SK-N-SH treated with all-trans-retinoic acid at 6 μM for 48 hours (cell line): Measurements from ENCODE around the gene CHRNE.

Source experiments
- ARNTL ChIP-seq: fragments of 450-650 bp; formaldehyde crosslinking; IDR thresholded peaks from 2 replicates; pipeline ENCODE4 v1.5.0; 2020; ENCODE audit warnings: low read depth, mild to moderate bottlenecking, moderate library complexity, borderline replicate concordance
- CSDC2 ChIP-seq: fragments of 250-450 bp; sonication (Bioruptor Pico); IDR thresholded peaks from 2 replicates; pipeline ENCODE4 v1.5.0; 2020; ENCODE audit warnings: mild to moderate bottlenecking, moderate library complexity
- TCF4 ChIP-seq: fragments of 250-450 bp; sonication (Bioruptor Pico); IDR thresholded peaks from 2 replicates; pipeline ENCODE4 v1.8.0; 2021; ENCODE audit warnings: mild to moderate bottlenecking, moderate library complexity, borderline replicate concordance
- TOX ChIP-seq: fragments of 250-450 bp; sonication (Bioruptor Pico); IDR thresholded peaks from 2 replicates; pipeline ENCODE4 v1.8.0; 2021; ENCODE audit warnings: mild to moderate bottlenecking, moderate library complexity, borderline replicate concordance
- ZC3H10 ChIP-seq: fragments of 250-450 bp; sonication (Bioruptor Pico); IDR thresholded peaks from 2 replicates; pipeline ENCODE4 v1.5.1; 2021; ENCODE audit warnings: mild to moderate bottlenecking, moderate library complexity
- ZFP30 ChIP-seq: fragments of 450-650 bp; formaldehyde crosslinking; IDR thresholded peaks from 2 replicates; pipeline ENCODE4 v1.5.0; 2022; ENCODE audit warnings: mild to moderate bottlenecking, moderate library complexity
- ZNF565 ChIP-seq: fragments of 450-650 bp; formaldehyde crosslinking; conservative IDR thresholded peaks from 2 replicates; pipeline ENCODE4 v1.5.0; 2020; ENCODE audit warnings: low read depth, mild to moderate bottlenecking, moderate library complexity
- ZNF8 ChIP-seq: fragments of 450-650 bp; formaldehyde crosslinking; IDR thresholded peaks from 2 replicates; pipeline ENCODE4 v1.5.0; 2020; ENCODE audit warnings: mild to moderate bottlenecking, moderate library complexity
- TF ChIP-seq, protein P1 (sequence below): fragments of 250-450 bp; sonication (Bioruptor Pico); IDR thresholded peaks from 2 replicates; pipeline ENCODE4 v1.5.1; 2021; ENCODE audit warnings: mild to moderate bottlenecking, moderate library complexity
- TF ChIP-seq, protein P2 (sequence below): fragments of 250-450 bp; sonication (Bioruptor Pico); IDR thresholded peaks from 2 replicates; pipeline ENCODE4 v1.5.1; 2020; ENCODE audit warnings: low read depth, mild to moderate bottlenecking, moderate library complexity
- TF ChIP-seq, protein P3 (sequence below): fragments of 250-450 bp; sonication (Bioruptor Pico); IDR thresholded peaks from 2 replicates; pipeline ENCODE4 v1.8.0; 2020; ENCODE audit warnings: mild to moderate bottlenecking, moderate library complexity, borderline replicate concordance
- TF ChIP-seq, protein P4 (sequence below): fragments of 250-450 bp; sonication (Bioruptor Pico); IDR thresholded peaks from 2 replicates; pipeline ENCODE4 v1.8.0; 2021; ENCODE audit warnings: low read depth, mild to moderate bottlenecking, moderate library complexity, borderline replicate concordance

DNA sequence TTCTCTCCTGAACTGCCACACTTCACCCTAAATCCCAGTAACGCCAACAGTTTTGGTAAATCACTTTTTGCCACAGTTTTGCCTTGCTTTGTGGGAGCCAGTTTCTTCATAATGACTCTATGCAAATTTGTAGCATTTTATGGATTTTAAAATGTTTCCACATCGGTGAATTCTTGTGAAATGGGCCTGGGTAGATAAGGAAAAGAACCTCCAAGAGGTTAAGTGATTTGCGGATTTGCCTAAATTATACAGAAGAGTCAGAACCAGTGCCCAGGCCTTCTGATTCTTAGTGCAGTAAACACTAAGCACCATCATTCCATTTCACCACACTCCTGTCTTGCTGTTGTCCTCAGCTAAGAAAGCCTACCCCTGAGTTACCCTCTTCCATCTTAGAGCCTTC, 51.8 kb downstream of the CHRNE start:
- TF ChIP-seq, protein P1, sequence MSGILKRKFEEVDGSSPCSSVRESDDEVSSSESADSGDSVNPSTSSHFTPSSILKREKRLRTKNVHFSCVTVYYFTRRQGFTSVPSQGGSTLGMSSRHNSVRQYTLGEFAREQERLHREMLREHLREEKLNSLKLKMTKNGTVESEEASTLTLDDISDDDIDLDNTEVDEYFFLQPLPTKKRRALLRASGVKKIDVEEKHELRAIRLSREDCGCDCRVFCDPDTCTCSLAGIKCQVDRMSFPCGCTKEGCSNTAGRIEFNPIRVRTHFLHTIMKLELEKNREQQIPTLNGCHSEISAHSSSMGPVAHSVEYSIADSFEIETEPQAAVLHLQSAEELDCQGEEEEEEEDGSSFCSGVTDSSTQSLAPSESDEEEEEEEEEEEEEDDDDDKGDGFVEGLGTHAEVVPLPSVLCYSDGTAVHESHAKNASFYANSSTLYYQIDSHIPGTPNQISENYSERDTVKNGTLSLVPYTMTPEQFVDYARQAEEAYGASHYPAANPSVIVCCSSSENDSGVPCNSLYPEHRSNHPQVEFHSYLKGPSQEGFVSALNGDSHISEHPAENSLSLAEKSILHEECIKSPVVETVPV (CRISPR knock-in tag), result no peak
- TF ChIP-seq CSDC2 (no peak), TCF4 (CRISPR knock-in tag) (no peak), ZC3H10 (CRISPR knock-in tag) (no peak), ZNF8 (no peak), ZNF565 (CRISPR knock-in tag) (no peak), ZFP30 (no peak), TOX (CRISPR knock-in tag) (no peak), ARNTL (CRISPR knock-in tag) (no peak)
- TF ChIP-seq, protein P2, sequence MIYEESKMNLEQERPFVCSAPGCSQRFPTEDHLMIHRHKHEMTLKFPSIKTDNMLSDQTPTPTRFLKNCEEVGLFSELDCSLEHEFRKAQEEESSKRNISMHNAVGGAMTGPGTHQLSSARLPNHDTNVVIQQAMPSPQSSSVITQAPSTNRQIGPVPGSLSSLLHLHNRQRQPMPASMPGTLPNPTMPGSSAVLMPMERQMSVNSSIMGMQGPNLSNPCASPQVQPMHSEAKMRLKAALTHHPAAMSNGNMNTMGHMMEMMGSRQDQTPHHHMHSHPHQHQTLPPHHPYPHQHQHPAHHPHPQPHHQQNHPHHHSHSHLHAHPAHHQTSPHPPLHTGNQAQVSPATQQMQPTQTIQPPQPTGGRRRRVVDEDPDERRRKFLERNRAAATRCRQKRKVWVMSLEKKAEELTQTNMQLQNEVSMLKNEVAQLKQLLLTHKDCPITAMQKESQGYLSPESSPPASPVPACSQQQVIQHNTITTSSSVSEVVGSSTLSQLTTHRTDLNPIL (CRISPR knock-in tag), result no peak
- TF ChIP-seq, protein P3, sequence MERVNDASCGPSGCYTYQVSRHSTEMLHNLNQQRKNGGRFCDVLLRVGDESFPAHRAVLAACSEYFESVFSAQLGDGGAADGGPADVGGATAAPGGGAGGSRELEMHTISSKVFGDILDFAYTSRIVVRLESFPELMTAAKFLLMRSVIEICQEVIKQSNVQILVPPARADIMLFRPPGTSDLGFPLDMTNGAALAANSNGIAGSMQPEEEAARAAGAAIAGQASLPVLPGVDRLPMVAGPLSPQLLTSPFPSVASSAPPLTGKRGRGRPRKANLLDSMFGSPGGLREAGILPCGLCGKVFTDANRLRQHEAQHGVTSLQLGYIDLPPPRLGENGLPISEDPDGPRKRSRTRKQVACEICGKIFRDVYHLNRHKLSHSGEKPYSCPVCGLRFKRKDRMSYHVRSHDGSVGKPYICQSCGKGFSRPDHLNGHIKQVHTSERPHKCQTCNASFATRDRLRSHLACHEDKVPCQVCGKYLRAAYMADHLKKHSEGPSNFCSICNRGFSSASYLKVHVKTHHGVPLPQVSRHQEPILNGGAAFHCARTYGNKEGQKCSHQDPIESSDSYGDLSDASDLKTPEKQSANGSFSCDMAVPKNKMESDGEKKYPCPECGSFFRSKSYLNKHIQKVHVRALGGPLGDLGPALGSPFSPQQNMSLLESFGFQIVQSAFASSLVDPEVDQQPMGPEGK (CRISPR knock-in tag), result no peak
- TF ChIP-seq, protein P4, sequence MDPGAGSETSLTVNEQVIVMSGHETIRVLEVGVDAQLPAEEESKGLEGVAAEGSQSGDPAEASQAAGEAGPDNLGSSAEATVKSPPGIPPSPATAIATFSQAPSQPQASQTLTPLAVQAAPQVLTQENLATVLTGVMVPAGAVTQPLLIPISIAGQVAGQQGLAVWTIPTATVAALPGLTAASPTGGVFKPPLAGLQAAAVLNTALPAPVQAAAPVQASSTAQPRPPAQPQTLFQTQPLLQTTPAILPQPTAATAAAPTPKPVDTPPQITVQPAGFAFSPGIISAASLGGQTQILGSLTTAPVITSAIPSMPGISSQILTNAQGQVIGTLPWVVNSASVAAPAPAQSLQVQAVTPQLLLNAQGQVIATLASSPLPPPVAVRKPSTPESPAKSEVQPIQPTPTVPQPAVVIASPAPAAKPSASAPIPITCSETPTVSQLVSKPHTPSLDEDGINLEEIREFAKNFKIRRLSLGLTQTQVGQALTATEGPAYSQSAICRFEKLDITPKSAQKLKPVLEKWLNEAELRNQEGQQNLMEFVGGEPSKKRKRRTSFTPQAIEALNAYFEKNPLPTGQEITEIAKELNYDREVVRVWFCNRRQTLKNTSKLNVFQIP (CRISPR knock-in tag), result no peak
